Measurements from ENCODE around the gene ZNF438. TPM values are rescaled to one million over a fixed set of nuclear protein-coding genes. Genes with fewer than 3 reads are reported as not detected.
A peak's percentile ranks its signal among the peaks of the same experiment; 100 is the strongest.

The ZNF438 gene
- total and polyA plus RNA-seq, 2 of the 4 experiments (the other 2 are of a cell fraction): 1.8 to 2.9 TPM

DNA sequence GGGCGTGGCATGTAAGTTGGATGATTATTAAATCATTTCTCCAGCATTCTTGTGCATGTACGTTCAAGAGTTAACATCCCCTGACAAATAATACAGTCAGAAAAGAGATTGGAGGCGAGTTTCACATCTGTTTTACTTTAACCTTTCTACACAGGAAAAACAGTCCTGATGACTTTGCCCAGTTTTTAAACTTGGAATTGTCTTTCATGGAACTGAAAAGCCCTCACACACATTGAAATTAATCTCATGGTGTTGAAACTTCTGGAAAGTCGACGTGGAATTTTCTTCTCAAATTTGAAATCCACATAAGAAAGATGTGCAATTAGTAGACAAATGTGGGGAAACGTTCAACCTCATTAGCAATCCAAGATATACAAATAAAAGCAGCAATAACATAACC is 31.2 kb upstream of the ZNF438 start:
- POLR2A ChIA-PET (ENCODE audit: unreplicated experiment): no interaction called here
- TF ChIP-seq CHD1 (IDR thresholded peaks at IDR 0.05; ENCODE audit: low read depth, low read length): no peak
- TF ChIP-seq CEBPB (IDR thresholded peaks at IDR 0.05; ENCODE audit: low read depth, low read length): no peak
- TF ChIP-seq RAD21 (IDR thresholded peaks at IDR 0.05; ENCODE audit: low read length): no peak
- TF ChIP-seq, protein P1, sequence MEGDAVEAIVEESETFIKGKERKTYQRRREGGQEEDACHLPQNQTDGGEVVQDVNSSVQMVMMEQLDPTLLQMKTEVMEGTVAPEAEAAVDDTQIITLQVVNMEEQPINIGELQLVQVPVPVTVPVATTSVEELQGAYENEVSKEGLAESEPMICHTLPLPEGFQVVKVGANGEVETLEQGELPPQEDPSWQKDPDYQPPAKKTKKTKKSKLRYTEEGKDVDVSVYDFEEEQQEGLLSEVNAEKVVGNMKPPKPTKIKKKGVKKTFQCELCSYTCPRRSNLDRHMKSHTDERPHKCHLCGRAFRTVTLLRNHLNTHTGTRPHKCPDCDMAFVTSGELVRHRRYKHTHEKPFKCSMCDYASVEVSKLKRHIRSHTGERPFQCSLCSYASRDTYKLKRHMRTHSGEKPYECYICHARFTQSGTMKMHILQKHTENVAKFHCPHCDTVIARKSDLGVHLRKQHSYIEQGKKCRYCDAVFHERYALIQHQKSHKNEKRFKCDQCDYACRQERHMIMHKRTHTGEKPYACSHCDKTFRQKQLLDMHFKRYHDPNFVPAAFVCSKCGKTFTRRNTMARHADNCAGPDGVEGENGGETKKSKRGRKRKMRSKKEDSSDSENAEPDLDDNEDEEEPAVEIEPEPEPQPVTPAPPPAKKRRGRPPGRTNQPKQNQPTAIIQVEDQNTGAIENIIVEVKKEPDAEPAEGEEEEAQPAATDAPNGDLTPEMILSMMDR (conservative IDR thresholded peaks at IDR 0.05; ENCODE audit: low read depth, low read length): no peak
- no peak for TF ChIP-seq RCOR1 (IDR thresholded peaks at IDR 0.05; ENCODE audit: insufficient replicate concordance, low read length)
- TF ChIP-seq SMC3 (IDR thresholded peaks at IDR 0.05; ENCODE audit: low read depth, low read length): no peak
- no peak for TF ChIP-seq NFE2L2 (IDR thresholded peaks at IDR 0.05; ENCODE audit: low read depth, low read length)
- TF ChIP-seq FOS (IDR thresholded peaks at IDR 0.05; ENCODE audit: low read depth, low read length): no peak
- no peak for TF ChIP-seq RFX5 (IDR thresholded peaks at IDR 0.05; ENCODE audit: low read depth, low read length)
- TF ChIP-seq MAZ (IDR thresholded peaks at IDR 0.05; ENCODE audit: borderline replicate concordance, low read depth, low read length): no peak
- TF ChIP-seq, protein P2, sequence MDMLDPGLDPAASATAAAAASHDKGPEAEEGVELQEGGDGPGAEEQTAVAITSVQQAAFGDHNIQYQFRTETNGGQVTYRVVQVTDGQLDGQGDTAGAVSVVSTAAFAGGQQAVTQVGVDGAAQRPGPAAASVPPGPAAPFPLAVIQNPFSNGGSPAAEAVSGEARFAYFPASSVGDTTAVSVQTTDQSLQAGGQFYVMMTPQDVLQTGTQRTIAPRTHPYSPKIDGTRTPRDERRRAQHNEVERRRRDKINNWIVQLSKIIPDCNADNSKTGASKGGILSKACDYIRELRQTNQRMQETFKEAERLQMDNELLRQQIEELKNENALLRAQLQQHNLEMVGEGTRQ (IDR thresholded peaks at IDR 0.05; ENCODE audit: low read depth, low read length): no peak
- TF ChIP-seq MAFK (IDR thresholded peaks at IDR 0.05; ENCODE audit: low read depth, low read length): no peak
- no peak for TF ChIP-seq MXI1 (IDR thresholded peaks at IDR 0.05; ENCODE audit: borderline replicate concordance, low read depth, low read length)
- TF ChIP-seq POLR2A (IDR thresholded peaks at IDR 0.05; ENCODE audit: low read depth, low read length): no peak
- TF ChIP-seq BHLHE40 (IDR thresholded peaks at IDR 0.05; ENCODE audit: low read depth, low read length): no peak
- TF ChIP-seq, protein P3, sequence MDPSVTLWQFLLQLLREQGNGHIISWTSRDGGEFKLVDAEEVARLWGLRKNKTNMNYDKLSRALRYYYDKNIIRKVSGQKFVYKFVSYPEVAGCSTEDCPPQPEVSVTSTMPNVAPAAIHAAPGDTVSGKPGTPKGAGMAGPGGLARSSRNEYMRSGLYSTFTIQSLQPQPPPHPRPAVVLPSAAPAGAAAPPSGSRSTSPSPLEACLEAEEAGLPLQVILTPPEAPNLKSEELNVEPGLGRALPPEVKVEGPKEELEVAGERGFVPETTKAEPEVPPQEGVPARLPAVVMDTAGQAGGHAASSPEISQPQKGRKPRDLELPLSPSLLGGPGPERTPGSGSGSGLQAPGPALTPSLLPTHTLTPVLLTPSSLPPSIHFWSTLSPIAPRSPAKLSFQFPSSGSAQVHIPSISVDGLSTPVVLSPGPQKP (IDR thresholded peaks at IDR 0.05; ENCODE audit: borderline replicate concordance, low read depth, low read length): no peak
- Histone ChIP-seq H3K4me2 (ENCODE audit: low read depth, low read length) (no peak overlapping the region), H3K56ac (ENCODE audit: extremely low read depth, insufficient read depth, low read length) (no peak overlapping the region), H2BK20ac (ENCODE audit: low read depth, low read length) (peak overlapping the region; percentile 63; the same call in 1 of the 2 replicates), H3K14ac (replicated peaks; ENCODE audit: low read depth, low read length) (no peak overlapping the region; the same call in 1 of the 2 replicates), H4K20me1 (ENCODE audit: insufficient read depth, low read length) (no peaks in the 10 kb centered on the region), H3K27me3 (ENCODE audit: control insufficient read depth, insufficient read depth, low read length) (no peaks in the 10 kb centered on the region), H2BK15ac (ENCODE audit: low read depth, low read length) (0 out of 3 replicates have a peak overlapping the region, but pooled peaks have one; percentile 9), H3K9me1 (ENCODE audit: insufficient read depth, low read length) (peaks cover 8% of the 10 kb centered on the region), H2BK120ac (ENCODE audit: low read depth, low read length) (peak overlapping the region; percentile 9; the same call in 1 of the 2 replicates), H3K23ac (ENCODE audit: low read depth, low read length) (no peak overlapping the region), H2AFZ (replicated peaks; ENCODE audit: low read length, poor library complexity) (no peak overlapping the region), H4K91ac (ENCODE audit: insufficient read depth, low read depth, low read length) (no peak overlapping the region), H3K27ac (ENCODE audit: insufficient read depth, low read length) (no peak overlapping the region), H2AK5ac (ENCODE audit: low read depth, low read length) (no peak overlapping the region), H3K36me3 (ENCODE audit: control insufficient read depth, insufficient read depth, low read length) (no peaks in the 10 kb centered on the region), H3K9me3 (ENCODE audit: control insufficient read depth, insufficient read depth, low read length) (no peaks in the 10 kb centered on the region), H4K8ac (ENCODE audit: low read depth in 2 of 2, low read length in 2 of 2) (no peak overlapping the region), H3K9ac (ENCODE audit: low read depth, low read length) (no peak overlapping the region), H3K4ac (ENCODE audit: low read depth, low read length) (no peak overlapping the region; the same call in 1 of the 2 replicates), H3K18ac (ENCODE audit: low read depth, low read length) (peak overlapping the region; percentile 61), H3K4me3 (ENCODE audit: insufficient read depth, low read depth, low read length) (no peak overlapping the region), H2BK5ac (ENCODE audit: low read depth, low read length, poor library complexity, severe bottlenecking) (no peak overlapping the region), H2AK9ac (replicated peaks; ENCODE audit: low read depth, low read length, poor library complexity) (no peak overlapping the region), H4K5ac (ENCODE audit: low read depth, low read length) (0 out of 2 replicates have a peak overlapping the region, but pooled peaks have one; percentile 4), H3K79me1 (ENCODE audit: low read depth in 1 of 2, low read length in 2 of 2) (peaks cover 0 to 4% of the 10 kb centered on the region in 2 experiments; a peak in 1 of 4 replicates), H3K4me1 (ENCODE audit: control insufficient read depth, insufficient read depth, low read length) (peaks cover 7% of the 10 kb centered on the region)
- DNase-seq: peak; percentile 14
- CTCF ChIA-PET: no interaction called here
- dilution Hi-C loops (cut with HindIII; ENCODE audit: low sequenced_read_pairs, unreplicated experiment) (no loop called here), intact Hi-C loops (cut with micrococcal nuclease) (no loop called here), in situ Hi-C loops (cut with MboI; ENCODE audit: low sequenced_read_pairs) (no loop called here)
- no TSS peak for BruUV-seq (replicated peaks)
- WGBS, 2 experiments (ENCODE audit: extremely low coverage in 2 of 2, insufficient read length in 1 of 2): no CpG with 5 or more reads among the region's 6 CpGs
- no peak for ATAC-seq (ENCODE audit: low read depth)
